Stimulated activated CD4-positive, alpha-beta T cell treated with anti-CD3 and anti-CD28 coated beads, Interleukin-15, amount 100 ng/mL, for 24 hours (primary cell): Measurements from ENCODE around the gene PHOX2A.

ENCODE experiments used
- DNase-seq: peaks from one replicate; pipeline ENCODE4 v3.0.0-alpha.2; 2020

PHOX2A gene

DNA sequence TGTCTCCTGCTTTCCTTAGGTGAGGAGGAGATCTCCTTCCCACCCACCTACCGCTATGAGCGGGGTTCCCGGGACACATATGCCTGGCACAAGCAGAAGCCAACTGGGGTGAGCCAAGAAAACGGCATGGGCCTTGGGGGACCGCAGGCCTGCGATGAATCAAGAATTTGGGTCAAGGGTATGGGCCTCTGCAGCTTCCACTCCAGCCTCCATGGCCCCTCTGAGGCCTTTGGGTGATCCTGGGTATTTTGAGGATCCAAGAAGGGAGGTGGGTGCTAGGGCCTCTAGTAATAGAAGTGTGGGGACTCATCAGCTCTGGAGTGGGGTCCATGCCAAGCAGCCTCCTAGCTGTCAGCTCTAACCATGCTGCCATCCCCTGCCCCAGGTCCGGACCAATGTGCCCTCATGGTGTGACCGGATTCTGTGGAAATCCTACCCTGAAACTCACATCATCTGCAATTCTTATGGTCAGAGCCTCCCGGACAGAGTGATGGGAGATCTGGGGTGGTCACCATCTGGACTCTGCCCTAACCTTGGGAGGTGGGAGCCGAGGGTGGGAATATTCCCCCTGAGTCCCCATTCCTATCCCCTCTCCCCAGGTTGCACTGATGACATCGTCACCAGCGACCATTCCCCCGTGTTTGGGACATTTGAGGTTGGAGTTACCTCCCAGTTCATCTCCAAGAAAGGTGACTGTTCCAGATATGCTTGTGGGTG lies 10.8 kb downstream of the PHOX2A start:
- no peak for DNase-seq

DNA sequence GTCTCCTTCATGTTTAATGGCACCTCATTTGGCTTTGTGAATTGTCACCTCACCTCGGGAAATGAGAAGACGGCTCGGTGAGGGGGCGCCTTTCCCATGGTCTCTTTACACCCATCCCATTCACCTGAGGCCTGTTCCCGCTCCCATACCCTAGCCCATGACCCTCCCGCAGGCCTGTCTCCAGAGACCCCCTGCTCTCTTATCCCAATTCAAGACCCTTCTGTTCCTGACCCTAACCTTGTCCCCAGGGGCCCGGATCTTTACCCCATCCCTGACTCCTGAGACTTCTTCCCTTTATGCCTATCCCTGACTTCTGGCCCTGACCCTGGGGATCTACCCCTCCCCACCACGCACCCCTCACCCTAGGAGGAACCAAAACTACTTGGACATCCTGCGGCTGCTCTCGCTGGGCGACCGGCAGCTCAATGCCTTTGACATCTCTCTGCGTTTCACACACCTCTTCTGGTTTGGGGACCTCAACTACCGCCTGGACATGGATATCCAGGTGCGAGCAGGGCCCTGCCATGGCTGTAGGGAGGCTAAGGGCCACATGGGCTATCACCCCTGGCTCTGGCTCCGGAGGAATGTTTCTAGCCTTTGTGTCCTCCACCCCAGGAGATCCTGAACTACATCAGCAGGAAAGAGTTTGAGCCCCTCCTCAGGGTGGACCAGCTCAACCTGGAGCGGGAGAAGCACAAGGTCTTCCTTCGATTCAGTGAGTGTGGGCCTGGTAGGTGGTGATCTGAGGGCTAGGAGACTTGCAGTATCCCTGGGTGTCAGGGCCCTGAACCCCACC lies 11.5 kb downstream of the PHOX2A start:
- DNase-seq, result no peak

GRCh38 chr11:72231396-72232259 lies 12.3 kb downstream of the PHOX2A start:
- DNase-seq, result no peak

- DNase-seq, result no peak
Observed at GRCh38 chr11:72230764-72231365, 13.1 kb downstream of the PHOX2A start.

GRCh38 chr11:72229925-72230763 lies 13.8 kb downstream of the PHOX2A start:
- no peak for DNase-seq

GRCh38 chr11:72229336-72229924 lies 14.5 kb downstream of the PHOX2A start:
- DNase-seq, result no peak

DNA sequence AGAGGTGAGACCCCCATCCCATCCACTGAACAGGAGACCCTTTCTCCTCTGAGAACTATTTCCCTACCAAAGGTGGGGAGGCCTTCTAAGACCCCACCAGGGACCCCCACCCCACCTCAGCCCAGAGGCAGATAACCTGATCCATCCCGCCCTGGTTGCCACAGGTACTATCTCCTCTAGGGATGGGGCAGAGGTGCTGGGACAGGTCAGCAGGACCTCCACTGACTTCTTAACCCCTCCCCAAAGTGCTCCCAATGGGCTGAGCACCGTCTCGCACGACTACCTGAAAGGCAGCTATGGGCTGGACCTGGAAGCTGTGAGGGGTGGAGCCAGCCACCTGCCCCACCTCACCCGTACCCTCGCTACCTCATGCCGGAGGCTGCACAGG lies 15.1 kb downstream of the PHOX2A start:
- no peak for DNase-seq

- no peak for DNase-seq
Observed at GRCh38 chr11:72228229-72228843, 15.6 kb downstream of the PHOX2A start.

GRCh38 chr11:72227316-72228228 lies 16.4 kb downstream of the PHOX2A start:
- DNase-seq, result no peak

DNA sequence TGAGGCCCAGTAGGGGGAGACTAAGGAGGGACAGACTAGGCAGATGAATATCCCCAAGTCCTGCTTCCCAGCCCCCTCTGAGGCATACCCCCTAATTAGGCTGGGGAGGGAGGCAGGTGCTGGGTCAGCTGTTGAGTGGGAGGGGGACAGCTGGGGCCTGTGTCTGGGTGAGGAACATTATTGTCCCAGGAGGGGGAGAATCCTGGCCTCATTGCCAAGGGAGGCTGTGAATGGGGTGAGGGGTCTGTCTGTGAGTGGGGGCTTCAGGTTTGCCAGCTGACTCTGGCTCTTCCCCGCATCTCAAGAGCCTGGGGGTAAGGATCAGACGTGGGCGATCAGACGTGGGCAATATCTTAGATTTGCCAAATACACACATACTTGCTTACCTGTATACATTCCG lies 17.3 kb downstream of the PHOX2A start:
- no peak for DNase-seq

DNA sequence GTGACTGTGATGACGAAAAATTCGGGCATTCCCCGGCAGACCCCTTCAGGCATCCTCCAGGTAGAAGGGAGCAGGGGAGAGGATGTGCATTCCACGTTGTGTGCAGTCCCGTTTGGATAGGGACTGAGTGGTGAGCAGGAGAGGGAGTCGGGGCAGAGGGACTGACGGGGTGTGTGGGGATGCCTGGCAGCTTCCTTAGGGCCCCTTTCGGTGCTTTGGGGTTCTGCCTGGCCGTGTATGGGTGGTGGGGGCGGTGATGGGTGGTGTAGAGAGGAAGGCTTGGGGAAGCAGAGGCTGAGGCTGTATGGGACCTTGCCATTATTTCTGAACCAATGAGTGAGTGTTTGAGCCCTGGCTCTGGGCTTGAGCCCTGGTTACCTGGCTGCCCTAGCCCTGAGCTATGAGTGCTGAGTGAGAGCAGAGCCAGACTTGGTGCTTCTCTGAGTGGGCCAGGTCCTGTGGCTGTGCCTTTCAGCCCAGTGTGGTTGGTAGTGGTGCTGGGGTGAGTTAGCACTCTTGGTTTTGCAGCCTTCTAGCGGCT lies 18.5 kb downstream of the PHOX2A start:
- peak; percentile 48 for DNase-seq

GRCh38 chr11:72224564-72225410 lies 19.2 kb downstream of the PHOX2A start, which contains the start of gene INPPL1:
Gene INPPL1, plus strand, starts transcription at chr11:72224767. Its CDS starts 218 bp downstream, at chr11:72224985.
- DNase-seq, result peak; percentile 63

DNA sequence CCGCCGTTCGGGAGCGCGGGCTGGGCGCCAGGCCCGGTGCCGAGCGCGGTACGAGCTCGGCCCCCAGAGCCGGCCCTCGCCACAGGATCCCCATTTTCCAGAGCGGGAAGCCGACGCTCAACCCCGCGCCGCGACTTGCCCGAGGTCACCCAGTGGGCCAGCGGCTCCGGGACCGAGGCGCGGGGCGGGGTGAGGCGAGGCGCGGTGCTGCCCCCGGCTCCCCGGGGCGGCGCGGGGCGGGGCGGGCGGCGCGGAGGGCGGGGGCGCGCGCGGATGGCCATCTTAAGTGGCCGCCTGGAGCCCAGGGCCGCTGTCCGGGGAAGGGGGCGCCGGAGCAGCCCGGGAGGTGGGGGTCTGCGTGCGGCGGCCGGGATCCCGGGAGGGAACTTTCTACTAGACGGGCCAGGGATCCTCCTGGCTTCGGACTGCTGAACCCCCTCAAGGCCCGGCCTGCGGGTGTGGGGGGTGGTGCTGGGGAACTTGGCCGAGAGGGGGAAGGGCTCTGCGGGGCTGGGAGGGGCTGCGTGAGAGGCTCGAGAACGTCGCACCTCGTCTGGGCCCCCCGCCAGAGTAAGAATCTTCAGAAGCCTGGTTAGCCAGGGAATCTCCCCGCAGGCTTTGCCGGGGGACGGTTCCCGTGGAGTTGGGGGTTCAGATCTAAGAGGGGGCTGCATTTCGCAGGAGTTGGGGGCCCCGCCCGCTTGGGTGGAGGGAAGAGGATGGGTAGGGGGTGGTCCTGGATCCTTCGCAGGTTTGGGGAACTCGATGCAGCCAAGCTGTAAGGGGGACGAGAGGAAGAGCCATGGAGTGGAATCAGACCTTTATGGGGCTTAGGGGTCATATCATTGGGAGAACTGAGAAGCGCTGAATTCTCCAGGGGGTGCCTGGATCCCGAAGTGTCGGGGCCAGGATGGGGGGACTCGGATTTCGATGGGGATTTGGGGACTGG lies 20.1 kb downstream of the PHOX2A start:
- DNase-seq, result peak; percentile 76

DNA sequence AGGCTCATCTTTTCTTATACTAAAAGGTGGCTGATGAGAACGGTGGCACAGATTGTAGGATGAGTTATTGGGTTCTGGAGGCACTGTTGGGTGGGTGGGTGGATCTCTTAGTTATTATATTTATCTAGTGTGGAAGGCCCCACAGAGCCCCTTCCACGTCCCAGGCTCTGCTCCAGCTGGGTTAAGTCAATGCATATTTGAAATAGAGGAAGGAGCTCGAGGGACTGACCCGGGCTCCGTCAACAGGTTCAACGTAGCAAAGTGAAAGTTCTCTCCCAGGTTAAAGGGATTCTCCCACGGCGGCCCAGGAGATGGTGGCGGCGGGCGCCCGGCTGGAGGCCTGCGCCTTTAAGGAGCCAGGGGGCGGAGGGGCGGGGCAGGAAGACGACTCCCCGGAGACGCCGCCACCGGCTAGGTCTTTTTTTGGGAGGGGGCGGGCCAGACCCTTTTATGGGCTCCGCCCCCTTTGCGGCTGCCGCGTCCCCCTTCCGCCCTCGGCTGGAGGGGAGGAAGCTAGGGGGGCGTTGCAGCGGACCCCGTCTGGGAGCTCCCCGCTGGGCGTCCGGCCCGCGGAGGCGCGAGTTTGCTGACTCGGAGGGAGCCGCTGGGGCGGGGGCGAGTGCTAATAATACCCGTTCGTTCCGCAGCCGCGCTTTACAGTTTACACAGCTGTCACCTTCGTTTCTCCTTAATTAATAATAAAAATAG lies 20.9 kb downstream of the PHOX2A start:
- DNase-seq, result peak; percentile 97

- DNase-seq, result no peak
Observed at GRCh38 chr11:72222106-72222891, 21.7 kb downstream of the PHOX2A start.
